Omental fat pad (tissue), 4 donors: ENCODE results near the gene PTPRO. TPM values are rescaled to one million over a fixed set of nuclear protein-coding genes. Genes with fewer than 3 reads are reported as not detected.

Experiments
- ATAC-seq: fragments of 150-250 bp; one replicate; pipeline ENCODE4 v1.9.1; 2016; ENCODE audit warnings: mild to moderate bottlenecking, moderate library complexity; ENCODE audit not compliant: low FRiP score
- DNase-seq: peaks from one replicate; pipeline ENCODE4 v3.0.0-alpha.2; 2019; ENCODE audit warnings: low spot score
- CTCF ChIP-seq, 3 donors: fragments of 450-650 bp; IDR thresholded peaks; one replicate each; pipeline ENCODE4 v1.5.1; 2016 to 2017; ENCODE audit warnings: antibody characterized with exemption in 3 of 3, mild to moderate bottlenecking in 3 of 3, moderate library complexity in 2 of 3
- total RNA-seq, 4 donors: library from RNA; depleted of rRNA; stranded (reverse); fragments of >200 nt; gene quantifications; one replicate each; pipeline ENCODE4 v1.1.0, GENCODE V29; 2016

The PTPRO gene
- total RNA-seq, 4 donors from 2014 or later = 2.1 to 12.5 (median 5.7) TPM

- no peak for TF ChIP-seq CTCF (IDR thresholded peaks at IDR 0.05)
- no peak for DNase-seq
- no peak for ATAC-seq
These were observed 113.3 kb downstream of the PTPRO start for GRCh38 chr12:15435597-15435996.

GRCh38 chr12:15439459-15439858 is 117.2 kb downstream of the PTPRO start:
- DNase-seq = no peak
- TF ChIP-seq CTCF (IDR thresholded peaks at IDR 0.05) = no peak
- no peak for ATAC-seq

GRCh38 chr12:15443050-15443449 is 120.7 kb downstream of the PTPRO start:
- TF ChIP-seq CTCF (IDR thresholded peaks at IDR 0.05) = no peak
- ATAC-seq = no peak
- DNase-seq = no peak

GRCh38 chr12:15443611-15444010 is 121.3 kb downstream of the PTPRO start:
- DNase-seq = no peak
- no peak for ATAC-seq
- TF ChIP-seq CTCF (IDR thresholded peaks at IDR 0.05) = no peak

GRCh38 chr12:15444523-15444922 is 122.2 kb downstream of the PTPRO start:
- no peak for TF ChIP-seq CTCF (IDR thresholded peaks at IDR 0.05)
- DNase-seq = no peak
- ATAC-seq = no peak

- no peak for TF ChIP-seq CTCF (IDR thresholded peaks at IDR 0.05)
- no peak for ATAC-seq
- no peak for DNase-seq
These were observed 124.5 kb downstream of the PTPRO start for GRCh38 chr12:15446807-15447206.

- TF ChIP-seq CTCF (IDR thresholded peaks at IDR 0.05) = no peak
These were observed 131.3 kb downstream of the PTPRO start for GRCh38 chr12:15453613-15454012.

More at GRCh38 chr12:15453613-15454012, 131.3 kb downstream of the PTPRO start:
- DNase-seq (no peak), ATAC-seq (no peak)
